ENCODE results near the gene TLN1. TPM values are rescaled to one million over a fixed set of nuclear protein-coding genes. Genes with fewer than 3 reads are reported as not detected.

Gene TLN1
- total RNA-seq, 2 experiments from 2014 or later = 98.8 to 177 TPM

- DNase-seq (ENCODE audit: low spot score) = no peak
- TF ChIP-seq EZH2phosphoT487 (IDR thresholded peaks at IDR 0.05; ENCODE audit: borderline replicate concordance, low read depth, low read length) = no peak
- TF ChIP-seq CTCF (conservative IDR thresholded peaks at IDR 0.05; ENCODE audit: low read length) = no peak
- BruUV-seq (replicated peaks) = no TSS peak
- Histone ChIP-seq H3K79me2 (ENCODE audit: insufficient read depth, low read depth, low read length) (no peaks in the 10 kb centered on the region), H3K9me3 (ENCODE audit: low read length) (no peaks in the 10 kb centered on the region), H3K36me3 (ENCODE audit: insufficient read depth, low read length) (no peaks in the 10 kb centered on the region), H3K27ac (ENCODE audit: low read depth, low read length, poor library complexity, severe bottlenecking) (no peak overlapping the region), H3K4me2 (ENCODE audit: low read length) (peak overlapping the region; percentile 66), H2AFZ (ENCODE audit: low read length) (peak overlapping the region; percentile 21; the same call in 1 of the 2 replicates), H3K4me3 (ENCODE audit: low read depth, low read length, poor library complexity, severe bottlenecking) (peak overlapping the region; percentile 54), H3K9me2 (ENCODE audit: insufficient read depth, low read length) (no peaks in the 10 kb centered on the region), H3K4me1 (ENCODE audit: insufficient read depth, low read length, poor library complexity, severe bottlenecking) (peaks cover 46% of the 10 kb centered on the region), H4K20me1 (ENCODE audit: insufficient read depth, low read length) (no peaks in the 10 kb centered on the region)
- intact Hi-C loops (cut with micrococcal nuclease; ENCODE audit: unreplicated experiment) = no loop called here
- ChIA-PET CTCF (ENCODE audit: unreplicated experiment) (no interaction called here), POLR2A (interaction anchor here (0.6 to 1.0 kb wide), 4 partner anchors 9 to 38 kb away, joined by 3 to 5 read pairs (median 4); no protein-coding TSS in a partner anchor)
These were observed 41.7 kb downstream of the TLN1 start for GRCh38 chr9:35690294-35690613.

DNA sequence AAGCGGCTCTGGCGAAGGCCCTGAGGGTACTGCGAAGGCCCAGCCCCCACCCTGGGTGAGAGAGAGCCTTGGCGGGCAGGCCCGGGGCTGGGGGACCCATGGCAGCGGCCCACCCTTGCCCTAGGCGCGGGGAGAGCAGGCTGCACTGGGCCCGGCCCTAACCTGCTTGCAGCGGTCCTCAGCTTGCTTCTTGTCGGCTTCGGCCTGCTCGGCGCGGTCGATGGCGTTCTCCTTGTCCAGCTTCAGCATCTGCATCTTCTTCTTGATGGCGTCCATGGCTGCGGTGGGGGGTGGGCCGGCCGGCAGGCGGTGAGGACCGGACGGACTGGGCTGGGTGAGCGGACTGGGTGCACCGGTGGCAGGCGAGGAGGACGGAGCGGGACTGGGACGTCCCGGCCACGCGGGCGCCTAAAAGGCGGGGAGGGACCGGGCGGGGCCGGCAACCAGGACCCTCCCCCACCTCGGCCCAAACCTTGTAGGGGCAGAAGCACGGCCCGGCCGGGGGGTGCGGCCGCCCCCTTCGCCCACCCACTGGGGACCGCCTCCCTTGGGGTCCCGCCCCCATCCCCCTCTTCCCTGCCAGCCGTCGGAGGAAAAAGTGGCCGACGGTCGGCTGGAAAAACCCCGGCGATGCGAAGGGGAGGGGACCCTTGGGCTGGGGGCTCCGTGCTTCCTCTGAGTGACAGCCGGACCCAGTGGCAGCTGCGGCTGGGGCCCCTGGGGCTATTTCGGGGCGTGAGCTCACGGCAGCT lies 42.3 kb downstream of the TLN1 start, which contains the start of gene TPM2:
Gene TPM2 (minus strand): TSS at position 384 of the 752 bp plus-strand sequence. CDS start 108 bp downstream, at position 276.
- TF ChIP-seq EZH2phosphoT487 (IDR thresholded peaks at IDR 0.05; ENCODE audit: borderline replicate concordance, low read depth, low read length) (no peak), CTCF (conservative IDR thresholded peaks at IDR 0.05; ENCODE audit: low read length) (no peak)
- H3K4me1 ChIP-seq (ENCODE audit: insufficient read depth, low read length, poor library complexity, severe bottlenecking) = peaks cover 46% of the 10 kb centered on the region
- peak within 1 kb of the TSS; percentile 54 for H3K4me3 ChIP-seq (ENCODE audit: low read depth, low read length, poor library complexity, severe bottlenecking)
- no peak within 1 kb of the TSS for H3K27ac ChIP-seq (ENCODE audit: low read depth, low read length, poor library complexity, severe bottlenecking)
- CTCF ChIA-PET (ENCODE audit: unreplicated experiment) = no interaction called here
- DNase-seq (ENCODE audit: low spot score) = no peak
- H3K9me3 ChIP-seq (ENCODE audit: low read length) = no peaks in the 10 kb centered on the region
- intact Hi-C loops (cut with micrococcal nuclease; ENCODE audit: unreplicated experiment) = no loop called here
- H3K79me2 ChIP-seq (ENCODE audit: insufficient read depth, low read depth, low read length) = no peaks in the 10 kb centered on the region
- H3K4me2 ChIP-seq (ENCODE audit: low read length) = peak within 1 kb of the TSS; percentile 66
- peak within 1 kb of the TSS; percentile 65 for H2AFZ ChIP-seq (ENCODE audit: low read length)
- POLR2A ChIA-PET = interaction anchor here (0.6 to 1.0 kb wide), 4 partner anchors 9 to 39 kb away, joined by 3 to 5 read pairs (median 4); no protein-coding TSS in a partner anchor
- no TSS peak for BruUV-seq (replicated peaks)
- H3K9me2 ChIP-seq (ENCODE audit: insufficient read depth, low read length) = no peaks in the 10 kb centered on the region
- H4K20me1 ChIP-seq (ENCODE audit: insufficient read depth, low read length) = no peaks in the 10 kb centered on the region
- no peaks in the 10 kb centered on the region for H3K36me3 ChIP-seq (ENCODE audit: insufficient read depth, low read length)

Data from OCI-LY7 (cell line).